GM12801 (cell line): ENCODE results near the gene PARD6B.

Source experiments
- TF ChIP-seq, protein P1 (sequence below): IDR thresholded peaks from one replicate; pipeline ENCODE4 v1.5.1; 2011; ENCODE audit warnings: control low read depth; ENCODE audit not compliant: insufficient read length; ENCODE audit errors: extremely low read depth

Gene PARD6B

DNA sequence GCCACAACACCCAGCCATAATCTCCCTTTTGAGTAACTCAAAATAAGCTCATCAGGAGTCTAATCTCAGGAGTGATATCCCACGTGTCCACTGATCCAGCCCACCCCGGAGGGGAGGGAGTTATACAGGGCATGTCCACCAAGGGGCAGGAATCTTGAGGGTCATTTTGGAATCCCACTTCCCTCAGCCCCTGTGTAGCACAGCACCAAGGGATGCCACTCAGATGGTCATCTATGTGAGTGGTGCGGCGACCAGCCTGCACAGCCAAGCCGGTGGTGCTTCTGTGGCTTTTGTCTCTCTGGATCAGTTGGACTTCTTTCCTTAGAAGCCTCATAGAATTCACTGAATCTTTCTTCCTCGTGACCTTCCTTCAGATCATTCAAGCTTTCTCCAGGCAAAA, 52.5 kb downstream of the PARD6B start:
- TF ChIP-seq, protein P1, sequence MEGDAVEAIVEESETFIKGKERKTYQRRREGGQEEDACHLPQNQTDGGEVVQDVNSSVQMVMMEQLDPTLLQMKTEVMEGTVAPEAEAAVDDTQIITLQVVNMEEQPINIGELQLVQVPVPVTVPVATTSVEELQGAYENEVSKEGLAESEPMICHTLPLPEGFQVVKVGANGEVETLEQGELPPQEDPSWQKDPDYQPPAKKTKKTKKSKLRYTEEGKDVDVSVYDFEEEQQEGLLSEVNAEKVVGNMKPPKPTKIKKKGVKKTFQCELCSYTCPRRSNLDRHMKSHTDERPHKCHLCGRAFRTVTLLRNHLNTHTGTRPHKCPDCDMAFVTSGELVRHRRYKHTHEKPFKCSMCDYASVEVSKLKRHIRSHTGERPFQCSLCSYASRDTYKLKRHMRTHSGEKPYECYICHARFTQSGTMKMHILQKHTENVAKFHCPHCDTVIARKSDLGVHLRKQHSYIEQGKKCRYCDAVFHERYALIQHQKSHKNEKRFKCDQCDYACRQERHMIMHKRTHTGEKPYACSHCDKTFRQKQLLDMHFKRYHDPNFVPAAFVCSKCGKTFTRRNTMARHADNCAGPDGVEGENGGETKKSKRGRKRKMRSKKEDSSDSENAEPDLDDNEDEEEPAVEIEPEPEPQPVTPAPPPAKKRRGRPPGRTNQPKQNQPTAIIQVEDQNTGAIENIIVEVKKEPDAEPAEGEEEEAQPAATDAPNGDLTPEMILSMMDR = no peak

DNA sequence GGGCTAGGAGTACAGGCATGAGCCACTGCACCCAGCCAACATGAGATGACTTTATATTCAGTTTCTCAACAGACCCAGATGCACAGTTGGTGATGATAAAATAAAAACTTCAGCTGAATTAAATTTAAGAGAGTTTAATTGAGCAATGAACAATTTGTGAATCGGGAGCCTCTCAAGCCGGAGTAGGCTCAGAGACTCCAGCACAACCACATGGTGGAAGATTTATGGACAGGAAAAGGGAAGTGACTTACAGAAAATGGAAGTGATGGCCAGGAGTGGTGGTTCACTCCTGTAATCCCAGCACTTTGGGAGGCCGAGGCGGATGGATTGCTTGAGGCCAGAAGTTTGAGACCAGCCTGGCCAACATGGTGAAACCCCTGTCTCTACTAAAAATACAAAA, 53.1 kb downstream of the PARD6B start:
- TF ChIP-seq, protein P1 = no peak

DNA sequence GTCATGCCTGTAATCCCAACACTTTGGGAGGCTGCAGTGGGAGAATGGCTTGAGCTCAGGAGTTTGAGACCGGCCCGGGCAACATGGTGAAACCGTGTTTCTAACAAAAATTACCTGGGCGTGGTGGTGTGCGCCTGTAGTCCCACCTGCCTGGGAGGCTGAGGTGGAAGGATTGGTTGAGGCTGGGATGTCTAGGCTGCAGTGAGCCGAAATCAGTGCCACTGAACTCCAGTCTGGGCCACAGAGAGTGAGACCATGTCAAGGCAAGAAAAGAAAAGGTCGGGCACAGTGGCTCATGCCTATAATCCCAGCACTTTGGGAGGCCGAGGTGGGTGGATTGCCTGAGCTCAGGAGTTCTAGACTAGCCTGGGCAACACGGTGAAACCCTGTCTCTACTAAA, 55.3 kb downstream of the PARD6B start:
- TF ChIP-seq, protein P1 = no peak

DNA sequence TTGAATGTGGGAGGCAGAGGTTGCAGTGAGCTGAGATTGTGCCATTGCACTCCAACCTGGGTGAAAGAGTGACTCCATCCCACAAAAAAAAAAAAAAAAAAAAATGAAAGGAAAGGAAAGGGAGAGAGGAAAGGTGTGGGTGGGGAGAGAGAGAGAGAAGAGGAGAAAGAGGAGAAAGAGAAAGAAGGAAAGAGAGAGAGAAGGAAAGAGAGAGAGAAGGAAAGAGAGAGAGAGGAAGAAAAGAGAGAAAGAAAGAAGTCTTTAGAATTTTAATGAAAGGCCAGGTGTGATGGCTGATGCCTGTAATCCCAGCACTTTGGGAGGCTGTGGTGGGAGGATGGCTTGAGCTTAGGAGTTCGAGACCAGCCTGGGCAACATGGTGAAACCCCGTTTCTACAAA, 55.8 kb downstream of the PARD6B start:
- TF ChIP-seq, protein P1 = no peak

DNA sequence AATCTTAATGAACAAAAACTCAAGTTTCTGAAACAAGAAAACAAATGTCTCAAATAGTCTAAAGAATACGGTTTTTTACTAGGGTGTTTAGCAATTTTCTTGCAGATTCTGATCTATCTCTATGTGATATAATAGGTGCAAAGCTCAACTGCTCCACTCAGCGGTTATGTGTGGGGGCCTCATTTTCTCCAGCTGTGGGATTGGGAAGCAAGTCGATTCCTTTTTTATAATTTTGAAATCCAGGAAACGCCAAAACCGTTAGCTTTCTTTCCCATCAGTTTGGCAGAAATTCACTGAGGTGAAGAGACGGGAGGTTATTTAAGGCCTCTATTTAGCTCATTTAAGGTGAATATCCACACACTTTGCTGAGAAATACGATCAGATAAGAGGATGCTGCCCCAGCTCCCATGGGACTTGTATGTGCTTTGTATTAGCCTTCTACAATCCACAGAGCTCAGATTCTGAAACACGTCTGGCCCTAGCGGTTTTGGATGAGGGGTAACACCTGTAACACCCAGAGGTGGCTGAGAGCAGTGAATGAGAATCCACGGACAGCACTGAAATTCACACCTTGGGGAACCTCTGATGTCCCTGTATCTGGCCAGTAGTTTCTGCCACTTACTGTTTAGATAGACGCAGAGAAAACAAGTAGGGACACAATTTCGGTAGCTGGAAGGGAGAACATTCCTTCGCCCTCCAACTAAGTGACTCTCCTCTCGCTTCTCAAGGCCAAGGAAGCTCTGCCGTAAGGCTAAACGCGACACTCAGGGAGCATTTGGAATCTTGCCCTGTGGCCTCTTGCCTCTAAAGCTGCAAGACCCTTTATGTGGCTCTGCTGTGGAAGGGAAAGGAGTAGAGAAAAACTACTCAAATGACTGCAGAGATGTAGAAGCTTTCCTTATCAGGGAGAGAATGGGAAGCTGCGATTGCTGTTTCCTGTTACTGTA, 56.9 kb downstream of the PARD6B start:
- TF ChIP-seq, protein P1 = no peak

DNA sequence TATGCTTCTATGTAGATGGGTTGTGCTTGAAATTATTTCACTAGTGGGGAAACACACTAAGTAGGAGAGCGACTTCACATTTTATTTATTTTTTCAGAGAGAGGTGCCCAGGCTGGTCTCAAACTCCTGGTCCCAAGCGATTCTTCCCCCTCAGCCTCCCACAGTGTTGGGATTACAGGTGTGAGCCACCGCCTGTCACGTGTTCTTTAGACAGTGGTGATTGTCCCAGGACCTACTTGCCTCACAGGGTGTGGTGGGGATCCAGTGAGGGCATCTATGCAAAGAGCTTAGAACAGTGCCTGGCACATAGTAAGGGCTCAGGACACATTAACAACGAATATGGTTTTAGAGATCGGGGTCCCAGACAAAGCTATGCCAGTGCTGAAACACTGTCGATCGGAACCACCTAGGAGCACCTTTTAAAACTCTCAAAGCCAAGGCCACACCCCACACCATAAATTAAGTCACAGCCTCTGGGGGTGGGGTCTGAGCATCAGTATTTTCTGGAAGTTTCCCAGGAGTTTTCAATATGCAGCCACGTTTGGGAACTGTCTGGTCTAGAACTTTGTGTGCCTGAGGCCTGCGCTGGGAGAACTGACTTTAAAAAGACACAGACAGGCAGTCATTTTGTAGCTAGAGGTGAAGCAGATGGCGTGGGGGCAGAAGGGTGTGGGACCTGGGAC, 58.7 kb downstream of the PARD6B start:
- TF ChIP-seq, protein P1 = no peak

DNA sequence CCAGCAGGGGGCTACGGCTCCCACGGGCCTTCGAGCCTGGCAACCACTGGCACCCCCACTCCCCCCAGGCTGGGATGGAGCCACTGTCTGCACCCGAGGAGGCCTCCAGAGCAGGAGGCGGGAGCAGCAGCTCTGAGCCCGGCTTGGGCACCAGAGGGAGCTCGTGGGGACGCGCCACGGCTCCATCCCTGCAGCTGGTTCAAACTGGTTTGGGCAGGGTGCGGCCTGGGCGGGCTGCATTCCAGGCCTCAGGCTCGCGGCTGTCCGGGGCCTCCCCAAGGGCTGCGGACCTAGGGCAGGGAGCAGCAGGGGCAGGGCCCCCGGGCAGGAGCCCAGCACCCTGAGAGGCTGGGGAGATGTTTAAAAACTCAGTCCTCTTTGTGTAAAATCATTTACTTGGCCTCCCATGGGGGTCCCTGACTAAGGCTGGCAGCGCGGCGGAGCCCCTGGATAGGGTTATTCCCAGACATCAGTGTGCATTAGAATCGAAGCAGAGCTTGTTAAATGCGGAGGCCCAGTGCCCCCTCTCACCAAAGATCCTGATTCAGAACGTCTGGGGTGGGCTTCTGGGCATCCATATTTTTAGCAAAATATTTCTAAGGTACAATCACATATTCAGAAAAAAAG, 59.4 kb downstream of the PARD6B start:
- TF ChIP-seq, protein P1 = no peak
